NCI-H748 (cell line): ENCODE measurements around the gene ADCY2.

Source experiments
- DNase-seq: peaks from one replicate; lab custom pipeline; 2025; ENCODE audit not compliant: unreplicated experiment; lab: John Stamatoyannopoulos, UW

Gene ADCY2

GRCh38 chr5:7717691-7718090 is 321.8 kb downstream of the ADCY2 start:
- no peak for DNase-seq

GRCh38 chr5:7728076-7728475 is 332.1 kb downstream of the ADCY2 start:
- peak; percentile 43 for DNase-seq

- DNase-seq = no peak
These were observed 345.6 kb downstream of the ADCY2 start for GRCh38 chr5:7741415-7742065.

GRCh38 chr5:7742241-7742656 is 346.3 kb downstream of the ADCY2 start:
- DNase-seq = no peak

GRCh38 chr5:7745882-7746610 is 350.1 kb downstream of the ADCY2 start:
- peak; percentile 91 for DNase-seq

- no peak for DNase-seq
These were observed 351.8 kb downstream of the ADCY2 start for GRCh38 chr5:7747728-7748127.

- no peak for DNase-seq
These were observed 353.7 kb downstream of the ADCY2 start for GRCh38 chr5:7749626-7750025.

GRCh38 chr5:7751874-7752273 is 355.9 kb downstream of the ADCY2 start:
- DNase-seq = peak; percentile 42

- no peak for DNase-seq
These were observed 357.2 kb downstream of the ADCY2 start for GRCh38 chr5:7753181-7753580.

GRCh38 chr5:7753596-7753995 is 357.7 kb downstream of the ADCY2 start:
- DNase-seq = no peak

- no peak for DNase-seq
These were observed 358.6 kb downstream of the ADCY2 start for GRCh38 chr5:7754490-7754889.

- DNase-seq = peak; percentile 94
These were observed 359.2 kb downstream of the ADCY2 start for GRCh38 chr5:7754997-7755596.

GRCh38 chr5:7755958-7756357 is 360.0 kb downstream of the ADCY2 start:
- no peak for DNase-seq

GRCh38 chr5:7756453-7756852 is 360.5 kb downstream of the ADCY2 start:
- peak; percentile 35 for DNase-seq

- peak; percentile 43 for DNase-seq
These were observed 363.4 kb downstream of the ADCY2 start for GRCh38 chr5:7759257-7759871.

- no peak for DNase-seq
These were observed 364.1 kb downstream of the ADCY2 start for GRCh38 chr5:7759951-7760580.

GRCh38 chr5:7762267-7762666 is 366.3 kb downstream of the ADCY2 start:
- peak; percentile 78 for DNase-seq

- DNase-seq = no peak
These were observed 367.7 kb downstream of the ADCY2 start for GRCh38 chr5:7763621-7764072.

GRCh38 chr5:7764452-7764851 is 368.5 kb downstream of the ADCY2 start:
- no peak for DNase-seq

- DNase-seq = no peak
These were observed 374.5 kb downstream of the ADCY2 start for GRCh38 chr5:7770436-7770835.

- DNase-seq = no peak
These were observed 376.2 kb downstream of the ADCY2 start for GRCh38 chr5:7772141-7772540.
